ENCODE results near the gene CKMT1A. TPM values are rescaled to one million over a fixed set of nuclear protein-coding genes. Genes with fewer than 3 reads are reported as not detected.
"Not testable (repeated sequence)": the region's sequence is repeated elsewhere in the genome, so short reads cannot be mapped to it uniquely, and the experiment has no call there.

CKMT1A gene
- 100 to 1,000 TPM in 1 of 4 donors, 10 to 100 TPM in 3; 11.3 to 115 (median 87.9) TPM for polyA plus RNA-seq
- long read RNA-seq, donor 1, result 0 reads
- long read RNA-seq, donor 2, partial matches to known transcripts, result 8 of 12 reads
- long read RNA-seq, donor 2, other reads (novel, unspliced or antisense), result 0 of 12 reads
- long read RNA-seq, donor 3, partial matches to known transcripts, result 22 of 22 reads
- long read RNA-seq, donor 3, other reads (novel, unspliced or antisense), result 0 of 22 reads
- long read RNA-seq, donor 4, result 0 reads
- long read RNA-seq, donor 5, result 0 reads
- long read RNA-seq, donor 6, partial matches to known transcripts, result 0 of 2 reads
- long read RNA-seq, donor 6, other reads (novel, unspliced or antisense), result 0 of 2 reads
- long read RNA-seq, donor 7, result 0 reads
- long read RNA-seq, donor 8, result 0 reads
- long read RNA-seq, donor 9, partial matches to known transcripts, result 0 of 1 reads
- long read RNA-seq, donor 9, other reads (novel, unspliced or antisense), result 0 of 1 reads
- long read RNA-seq, donor 10, partial matches to known transcripts, result 0 of 5 reads
- long read RNA-seq, donor 10, other reads (novel, unspliced or antisense), result 0 of 5 reads

- WGBS, 3 donors, result no CpG with 5 or more reads among the region's 43 CpGs
- FAIRE-seq, result not testable (repeated sequence)
These were observed at the start of gene CKMT1A for GRCh38 chr15:43693148-43694022. Gene CKMT1A (plus strand): TSS chr15:43693859. CDS start chr15:43694051, 192 bp downstream.

GRCh38 chr15:43648649-43649429 lies 44.8 kb upstream of the CKMT1A start, which contains the start of gene CATSPER2:
Gene CATSPER2 (minus strand): TSS chr15:43648844. CDS start chr15:43648061, 783 bp downstream.
- FAIRE-seq (no peak), DNase-seq (no peak)
- Histone ChIP-seq H3K27me3 (ENCODE audit: control insufficient read depth in 3 of 3, insufficient read depth in 3 of 3, low read length in 3 of 3) (no peaks in the 10 kb centered on the region), H3K4me3 (ENCODE audit: low read depth in 1 of 3, low read length in 3 of 3) (no peak within 1 kb of the TSS), H3K4me1 (ENCODE audit: control insufficient read depth in 3 of 3, insufficient read depth in 2 of 3, low read depth in 1 of 3, low read length in 2 of 3) (no peaks in the 10 kb centered on the region), H3K27ac (ENCODE audit: low read depth in 1 of 3, low read length in 2 of 3) (no peak within 1 kb of the TSS), H3K36me3 (ENCODE audit: control insufficient read depth in 3 of 3, insufficient read depth in 2 of 3, low read depth in 1 of 3, low read length in 3 of 3) (peaks cover 0 to 25% (median 8%) of the 10 kb centered on the region in 3 donors), H3K9me3 (ENCODE audit: control insufficient read depth in 2 of 2, insufficient read depth in 1 of 2, low read depth in 1 of 2, low read length in 1 of 2) (no peaks in the 10 kb centered on the region)
- WGBS, 3 donors, result 87 to 97% (median 94%) methylated on average over 75 to 85 of the region's 85 CpGs

More at GRCh38 chr15:43693148-43694022, at the start of gene CKMT1A:
- not testable (repeated sequence) for H3K27me3 ChIP-seq (ENCODE audit: control insufficient read depth in 3 of 3, insufficient read depth in 3 of 3, low read length in 3 of 3); H3K4me3 ChIP-seq (ENCODE audit: low read depth in 1 of 3, low read length in 3 of 3); H3K27ac ChIP-seq (ENCODE audit: low read depth in 1 of 3, low read length in 2 of 3); DNase-seq; H3K9me3 ChIP-seq (ENCODE audit: control insufficient read depth in 2 of 2, insufficient read depth in 1 of 2, low read depth in 1 of 2, low read length in 1 of 2); H3K36me3 ChIP-seq (ENCODE audit: control insufficient read depth in 3 of 3, insufficient read depth in 2 of 3, low read depth in 1 of 3, low read length in 3 of 3); H3K4me1 ChIP-seq (ENCODE audit: control insufficient read depth in 3 of 3, insufficient read depth in 2 of 3, low read depth in 1 of 3, low read length in 2 of 3)

- not testable (repeated sequence) for FAIRE-seq; H3K27me3 ChIP-seq (ENCODE audit: control insufficient read depth in 3 of 3, insufficient read depth in 3 of 3, low read length in 3 of 3); DNase-seq
These were observed 44.2 kb upstream of the CKMT1A start for GRCh38 chr15:43649430-43649926.

GRCh38 chr15:43659727-43660126 lies 33.9 kb upstream of the CKMT1A start:
- WGBS, 3 donors, result 97 to 100% methylated on average over 3 to 4 of the region's 10 CpGs; no CpG with 5 or more reads in 1 of the 3 donors
- H3K9me3 ChIP-seq (ENCODE audit: control insufficient read depth in 2 of 2, insufficient read depth in 1 of 2, low read depth in 1 of 2, low read length in 1 of 2); FAIRE-seq; DNase-seq; H3K4me3 ChIP-seq (ENCODE audit: low read depth in 1 of 3, low read length in 3 of 3); H3K4me1 ChIP-seq (ENCODE audit: control insufficient read depth in 3 of 3, insufficient read depth in 2 of 3, low read depth in 1 of 3, low read length in 2 of 3); H3K27ac ChIP-seq (ENCODE audit: low read depth in 1 of 3, low read length in 2 of 3); H3K27me3 ChIP-seq (ENCODE audit: control insufficient read depth in 3 of 3, insufficient read depth in 3 of 3, low read length in 3 of 3); H3K36me3 ChIP-seq (ENCODE audit: control insufficient read depth in 3 of 3, insufficient read depth in 2 of 3, low read depth in 1 of 3, low read length in 3 of 3): not testable (repeated sequence)

More at GRCh38 chr15:43649430-43649926, 44.2 kb upstream of the CKMT1A start:
- 93 to 96% (median 94%) methylated on average over 7 to 16 of the region's 16 CpGs for WGBS, 3 donors
- not testable (repeated sequence) for H3K9me3 ChIP-seq (ENCODE audit: control insufficient read depth in 2 of 2, insufficient read depth in 1 of 2, low read depth in 1 of 2, low read length in 1 of 2); H3K4me1 ChIP-seq (ENCODE audit: control insufficient read depth in 3 of 3, insufficient read depth in 2 of 3, low read depth in 1 of 3, low read length in 2 of 3); H3K4me3 ChIP-seq (ENCODE audit: low read depth in 1 of 3, low read length in 3 of 3); H3K27ac ChIP-seq (ENCODE audit: low read depth in 1 of 3, low read length in 2 of 3)
- peaks cover 0 to 25% (median 8%) of the 10 kb centered on the region in 3 donors for H3K36me3 ChIP-seq (ENCODE audit: control insufficient read depth in 3 of 3, insufficient read depth in 2 of 3, low read depth in 1 of 3, low read length in 3 of 3)

- not testable (repeated sequence) for DNase-seq; H3K27ac ChIP-seq (ENCODE audit: low read depth in 1 of 3, low read length in 2 of 3); H3K27me3 ChIP-seq (ENCODE audit: control insufficient read depth in 3 of 3, insufficient read depth in 3 of 3, low read length in 3 of 3); H3K36me3 ChIP-seq (ENCODE audit: control insufficient read depth in 3 of 3, insufficient read depth in 2 of 3, low read depth in 1 of 3, low read length in 3 of 3); H3K9me3 ChIP-seq (ENCODE audit: control insufficient read depth in 2 of 2, insufficient read depth in 1 of 2, low read depth in 1 of 2, low read length in 1 of 2); FAIRE-seq; H3K4me3 ChIP-seq (ENCODE audit: low read depth in 1 of 3, low read length in 3 of 3); H3K4me1 ChIP-seq (ENCODE audit: control insufficient read depth in 3 of 3, insufficient read depth in 2 of 3, low read depth in 1 of 3, low read length in 2 of 3)
- 100% methylated on average over 1 of the region's 2 CpGs for WGBS, 3 donors
These were observed 31.4 kb upstream of the CKMT1A start for GRCh38 chr15:43662293-43662692.

- WGBS, 3 donors, result no CpG with 5 or more reads among the region's 8 CpGs
- not testable (repeated sequence) for FAIRE-seq; H3K4me1 ChIP-seq (ENCODE audit: control insufficient read depth in 3 of 3, insufficient read depth in 2 of 3, low read depth in 1 of 3, low read length in 2 of 3); H3K27ac ChIP-seq (ENCODE audit: low read depth in 1 of 3, low read length in 2 of 3); DNase-seq; H3K9me3 ChIP-seq (ENCODE audit: control insufficient read depth in 2 of 2, insufficient read depth in 1 of 2, low read depth in 1 of 2, low read length in 1 of 2); H3K36me3 ChIP-seq (ENCODE audit: control insufficient read depth in 3 of 3, insufficient read depth in 2 of 3, low read depth in 1 of 3, low read length in 3 of 3); H3K27me3 ChIP-seq (ENCODE audit: control insufficient read depth in 3 of 3, insufficient read depth in 3 of 3, low read length in 3 of 3); H3K4me3 ChIP-seq (ENCODE audit: low read depth in 1 of 3, low read length in 3 of 3)
These were observed 30.3 kb upstream of the CKMT1A start for GRCh38 chr15:43663333-43663732.

- no CpG with 5 or more reads among the region's 1 CpG for WGBS, 3 donors
- DNase-seq; H3K4me3 ChIP-seq (ENCODE audit: low read depth in 1 of 3, low read length in 3 of 3); H3K9me3 ChIP-seq (ENCODE audit: control insufficient read depth in 2 of 2, insufficient read depth in 1 of 2, low read depth in 1 of 2, low read length in 1 of 2); H3K27ac ChIP-seq (ENCODE audit: low read depth in 1 of 3, low read length in 2 of 3); H3K4me1 ChIP-seq (ENCODE audit: control insufficient read depth in 3 of 3, insufficient read depth in 2 of 3, low read depth in 1 of 3, low read length in 2 of 3); FAIRE-seq; H3K27me3 ChIP-seq (ENCODE audit: control insufficient read depth in 3 of 3, insufficient read depth in 3 of 3, low read length in 3 of 3); H3K36me3 ChIP-seq (ENCODE audit: control insufficient read depth in 3 of 3, insufficient read depth in 2 of 3, low read depth in 1 of 3, low read length in 3 of 3): not testable (repeated sequence)
These were observed 27.5 kb upstream of the CKMT1A start for GRCh38 chr15:43666177-43666576.

Data from small intestine (tissue), 16 donors.